CMK (cell line): ENCODE data around the gene FSCN2.
"Not testable (repeated sequence)": the region's sequence is repeated elsewhere in the genome, so short reads cannot be mapped to it uniquely, and the experiment has no call there.

ENCODE experiments used
- DNase-seq: peaks from one replicate; pipeline ENCODE4 v3.0.0-alpha.2; 2010; ENCODE audit warnings: low read depth

Gene FSCN2

DNA sequence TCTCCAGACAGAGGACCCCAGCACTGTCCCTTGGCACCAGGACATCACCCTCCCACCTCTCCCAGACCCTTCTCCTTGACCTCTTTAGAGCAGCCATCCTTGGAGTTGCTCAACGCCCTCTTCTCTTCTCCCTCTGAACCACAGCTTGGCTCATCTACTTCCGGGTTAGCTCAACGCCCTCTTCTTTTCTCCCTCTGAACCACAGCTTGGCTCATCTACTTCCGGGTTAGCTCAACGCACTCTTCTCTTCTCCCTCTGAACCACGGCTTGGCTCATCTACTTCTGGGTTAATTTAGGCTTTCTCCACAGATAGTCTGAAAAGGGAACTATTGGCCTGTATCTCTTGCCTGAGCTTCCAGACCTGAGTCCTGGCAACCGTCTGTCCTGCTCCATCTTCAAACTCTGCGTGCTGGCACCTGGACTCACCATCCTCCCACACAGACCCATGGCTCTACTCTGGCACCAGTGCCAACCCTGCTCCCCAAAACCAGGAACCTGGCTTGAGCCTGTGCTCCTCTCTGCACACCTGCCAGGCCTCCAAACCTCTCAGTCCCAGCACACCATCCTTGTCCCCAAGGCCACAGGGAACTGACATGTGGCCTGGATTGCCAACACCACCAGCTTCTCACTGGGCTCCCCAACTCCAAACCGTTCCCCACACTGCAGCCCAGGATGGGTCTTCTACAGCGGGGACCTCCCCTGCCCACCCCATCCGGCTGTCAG is 49.3 kb downstream of the FSCN2 start:
- DNase-seq = no peak

DNA sequence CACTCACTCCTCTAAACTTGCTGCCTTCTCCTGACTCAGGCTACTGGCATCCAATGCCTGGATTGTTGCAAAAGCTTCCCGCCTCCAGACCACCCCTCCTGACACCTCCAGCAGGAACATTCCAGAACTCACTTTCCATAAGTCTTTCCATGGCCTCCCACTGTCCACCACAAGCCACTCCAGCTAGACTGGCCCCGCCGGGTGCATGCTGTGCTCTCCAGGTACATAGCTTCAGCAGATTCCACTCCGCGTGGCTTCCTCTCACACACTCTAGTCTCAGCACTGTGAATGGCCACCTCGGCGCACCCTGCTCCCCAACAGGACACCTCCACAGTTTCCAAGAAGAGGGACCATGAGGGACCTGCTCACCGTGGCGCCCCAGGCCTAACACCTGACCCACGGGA is 49.9 kb downstream of the FSCN2 start:
- DNase-seq = no peak

DNA sequence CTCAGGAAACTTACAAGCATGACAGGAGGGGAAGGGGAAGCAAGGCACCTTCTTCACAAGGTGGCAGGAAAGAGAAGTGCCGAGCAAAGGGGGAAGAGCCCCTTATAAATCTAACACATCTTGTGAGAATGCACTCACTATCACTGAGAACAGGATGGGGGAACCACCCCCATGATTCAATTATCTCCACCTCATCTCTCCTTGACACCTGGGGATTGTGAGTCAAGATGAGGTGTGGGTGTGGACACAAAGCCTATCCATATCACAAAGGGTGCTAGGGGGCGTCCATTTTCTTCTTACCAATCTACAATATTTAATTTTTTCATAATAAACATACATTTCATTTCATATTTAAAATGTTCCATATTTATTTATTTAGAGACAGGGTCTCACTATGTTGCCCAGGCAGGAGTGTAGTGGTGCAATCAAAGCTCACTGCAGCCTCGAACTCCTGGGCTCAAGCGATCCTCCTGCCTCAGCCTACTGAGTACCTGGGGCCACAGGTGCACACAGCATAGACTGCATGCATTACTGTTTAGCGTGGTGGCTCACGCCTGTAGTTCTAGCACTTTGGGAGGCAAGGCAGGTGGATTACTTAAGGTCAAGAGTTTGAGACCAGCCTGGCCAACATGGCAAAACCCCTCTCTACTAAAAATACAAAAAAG is 50.5 kb downstream of the FSCN2 start:
- DNase-seq = no peak

DNA sequence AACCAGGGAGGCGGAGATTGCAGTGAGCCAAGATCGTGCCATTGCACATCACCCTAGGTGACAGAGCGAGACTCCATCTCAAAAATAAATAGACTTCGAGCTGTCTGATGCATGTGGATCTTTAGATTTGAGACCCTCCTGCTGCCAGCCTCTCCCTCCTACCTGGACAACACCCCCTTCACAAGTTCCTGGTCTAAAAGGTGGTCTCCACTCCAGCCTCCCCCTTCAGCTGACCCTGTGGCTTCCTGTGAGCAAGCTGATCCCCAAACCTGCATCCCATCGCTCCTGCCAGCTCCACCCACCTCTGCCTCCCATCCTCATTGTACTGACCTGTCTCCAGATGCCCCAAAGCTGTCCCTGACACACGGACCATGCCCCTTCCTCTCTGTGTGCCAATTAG is 51.1 kb downstream of the FSCN2 start:
- no peak for DNase-seq

DNA sequence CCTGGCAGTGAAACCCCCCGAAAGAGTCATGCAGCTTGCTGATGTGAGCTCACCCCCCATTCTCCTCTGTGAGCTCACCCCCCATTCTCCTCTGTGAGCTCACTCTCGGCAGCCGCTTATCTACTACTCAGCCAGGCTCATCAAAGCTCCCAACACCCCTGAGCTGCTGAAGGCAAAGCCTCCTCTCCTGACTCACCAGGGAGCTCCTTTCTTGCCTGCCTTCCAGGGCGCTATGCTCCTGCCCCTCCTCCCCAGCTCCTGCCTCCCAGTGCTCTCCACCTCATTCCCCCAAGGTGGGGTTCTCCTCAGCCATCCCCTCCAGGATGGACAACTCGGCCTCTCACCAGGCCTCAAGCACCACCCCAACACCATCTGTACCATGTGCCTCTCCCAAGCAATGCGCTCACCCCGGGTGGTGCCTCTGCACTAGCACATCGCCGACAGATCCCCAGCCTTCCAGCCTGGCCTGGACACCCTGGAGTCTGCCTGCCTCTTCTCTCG is 51.7 kb downstream of the FSCN2 start:
- no peak for DNase-seq

DNA sequence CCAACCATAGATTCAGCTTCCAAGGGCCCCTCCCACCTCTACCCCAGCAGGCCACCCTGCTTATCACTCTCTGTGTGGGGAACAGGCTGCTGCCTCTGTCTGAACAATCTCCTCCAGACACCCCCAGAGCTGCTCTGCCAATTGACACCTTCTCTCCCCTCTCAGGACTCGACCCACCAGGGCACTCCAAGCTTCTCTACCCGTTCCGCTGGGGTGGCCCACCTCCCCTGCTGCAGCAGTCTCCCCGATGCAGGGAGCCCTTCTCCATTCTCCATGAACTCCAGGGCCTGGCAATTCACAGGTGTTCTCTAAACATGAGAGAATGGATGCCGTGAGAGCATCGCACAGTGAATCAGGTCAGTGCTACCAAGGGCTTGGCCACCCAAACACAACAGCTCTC is 52.3 kb downstream of the FSCN2 start:
- DNase-seq = no peak

DNA sequence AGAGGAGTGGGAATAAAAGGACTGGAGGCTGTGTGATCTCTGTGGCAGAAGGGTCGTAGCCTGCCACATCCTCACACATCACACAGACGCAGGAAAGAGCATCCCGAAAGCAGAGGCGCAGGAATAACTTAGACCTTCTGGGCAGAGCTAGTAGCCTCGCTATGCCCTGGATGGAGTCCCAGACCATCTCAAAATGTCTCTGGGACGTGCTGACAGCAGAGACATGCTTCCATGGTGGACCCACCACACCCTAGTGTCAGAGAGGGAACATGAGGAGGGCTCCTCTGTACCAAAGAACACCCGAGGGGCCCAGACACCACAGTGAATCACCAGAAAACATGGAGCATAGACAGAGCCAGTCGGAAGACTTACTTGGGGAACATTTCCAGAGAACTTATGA is 53.6 kb downstream of the FSCN2 start:
- no peak for DNase-seq

DNA sequence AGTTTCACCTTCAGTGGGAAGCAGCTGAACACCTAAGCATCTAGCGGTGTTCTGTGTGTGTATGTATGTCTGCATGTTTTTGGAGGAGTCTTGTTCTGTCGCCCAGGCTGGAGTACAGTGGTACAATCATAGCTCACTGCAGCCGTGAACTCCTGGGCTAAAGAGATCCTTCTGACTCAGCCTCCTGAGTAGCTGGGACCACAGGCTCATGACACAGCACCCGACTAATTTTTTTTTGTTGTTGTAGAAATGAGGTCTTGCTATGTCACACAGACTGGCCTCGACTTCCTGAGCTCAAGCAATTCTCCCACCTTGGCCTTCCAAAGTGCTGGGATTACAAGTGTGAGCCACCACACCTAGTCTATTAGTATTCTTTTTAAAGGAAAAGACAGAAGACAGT is 54.2 kb downstream of the FSCN2 start:
- DNase-seq = no peak

DNA sequence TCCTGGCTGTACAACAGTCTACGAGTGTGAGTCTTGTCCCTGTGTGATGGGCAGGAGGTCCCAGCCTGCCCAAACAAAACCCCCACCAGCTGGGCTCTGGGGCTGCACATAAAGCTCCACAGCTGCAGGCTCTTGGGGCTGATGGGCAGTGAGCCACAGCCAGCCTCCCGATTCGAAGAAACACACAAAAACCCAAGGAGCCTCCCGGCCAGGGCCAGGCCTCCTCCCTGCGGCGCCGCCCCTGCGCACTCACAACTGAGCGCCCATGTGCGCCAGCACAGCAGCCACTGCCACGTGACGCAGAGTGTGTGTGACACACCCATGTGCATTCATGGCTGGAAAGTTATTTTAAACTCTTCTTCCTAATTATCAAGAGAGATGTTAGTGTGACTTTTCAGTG is 54.6 kb downstream of the FSCN2 start:
- no peak for DNase-seq

DNA sequence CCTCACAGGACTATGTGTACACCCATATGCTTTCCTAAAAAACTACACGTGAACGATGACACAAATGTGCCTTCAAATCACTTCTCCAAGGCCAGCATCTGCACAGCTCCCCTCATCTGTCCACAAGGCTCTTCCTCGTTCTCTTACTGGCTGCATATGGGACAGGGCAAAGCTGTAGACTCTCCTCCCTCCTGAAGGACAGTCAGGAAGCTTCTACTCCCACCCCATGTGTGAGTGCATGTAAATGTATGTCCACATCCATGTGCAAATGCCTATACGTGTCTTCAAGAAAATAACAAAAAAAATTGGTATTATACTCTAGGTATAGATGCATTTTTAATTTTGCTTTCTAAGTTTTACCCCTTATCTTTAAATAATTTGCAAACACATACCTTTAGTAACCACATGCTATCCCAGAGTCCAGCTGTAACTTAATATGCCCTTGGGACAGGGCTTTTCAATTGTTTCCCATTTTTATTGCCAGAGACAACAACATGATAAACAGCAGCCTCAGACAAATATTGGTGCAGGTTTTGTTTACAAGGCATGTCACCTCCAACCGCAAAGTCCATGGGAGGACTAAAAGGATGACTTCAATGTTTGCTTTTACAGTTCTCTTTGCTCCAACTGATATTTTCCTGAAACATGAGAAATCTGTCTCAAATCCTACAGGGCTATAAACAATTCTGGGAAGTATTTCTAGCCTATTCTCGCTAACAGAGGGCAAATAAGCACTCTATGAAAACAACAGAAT is 55.6 kb downstream of the FSCN2 start:
- no peak for DNase-seq

DNA sequence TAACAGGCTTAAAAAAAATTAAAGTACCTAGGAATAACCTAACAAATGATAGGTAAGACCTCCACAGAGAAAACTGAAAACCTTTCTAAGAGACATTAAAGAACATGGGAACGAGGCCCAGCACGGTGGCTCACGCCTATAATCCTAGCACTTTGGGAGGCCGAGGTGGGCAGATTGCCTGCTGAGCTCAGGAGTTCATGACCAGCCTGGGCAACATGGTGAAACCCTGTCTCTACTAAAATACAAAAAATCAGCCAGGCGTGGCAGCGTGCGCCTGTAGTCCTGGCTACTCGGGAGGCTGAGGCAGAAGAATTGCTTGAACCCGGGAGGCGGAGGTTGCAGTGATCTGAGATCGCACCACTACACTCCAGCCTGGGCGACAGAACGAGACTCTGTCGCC is 56.6 kb downstream of the FSCN2 start:
- DNase-seq = not testable (repeated sequence)

DNA sequence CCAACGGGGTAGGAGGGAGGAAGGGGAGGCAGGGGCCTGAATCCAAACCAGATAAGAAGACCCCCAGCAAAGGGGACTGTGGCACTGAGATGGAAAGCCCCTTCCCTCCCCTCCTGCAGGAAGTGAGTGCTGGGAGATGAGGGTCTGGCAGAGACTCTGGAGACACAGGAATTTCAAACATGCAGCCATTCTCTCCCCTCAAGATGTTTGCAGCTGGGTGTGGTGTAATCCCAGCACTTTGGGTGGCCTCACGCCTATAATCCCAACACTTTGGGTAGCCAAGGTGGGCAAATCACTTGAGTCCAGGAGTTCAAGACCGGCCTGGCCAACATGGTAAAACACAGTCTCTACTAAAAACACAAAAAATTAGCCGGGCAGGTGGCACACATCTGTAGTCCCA is 57.9 kb downstream of the FSCN2 start:
- no peak for DNase-seq
